WTC11 (cell line): ENCODE data around the gene KIF13A. TPM values are rescaled to one million over a fixed set of nuclear protein-coding genes. Genes with fewer than 3 reads are reported as not detected.

ENCODE experiments used
- ATAC-seq: fragments of 200-7000 bp; cut with Tn5 transposase; 2 replicates; pipeline ENCODE4 v1.10.0; 2021; ENCODE audit warnings: mild to moderate bottlenecking, moderate library complexity
- CTCF ChIA-PET: fragments of 300-600 bp; sonication (Branson Sonifier 250); formaldehyde crosslinking; loops from one replicate; lab custom pipeline; 2021; ENCODE audit warnings: antibody characterized with exemption; lab: Charles Lee
- POLR2A ChIA-PET: fragments of 350-600 bp; sonication (Branson Sonifier 250); formaldehyde crosslinking; loops from one replicate; lab custom pipeline; 2021; ENCODE audit warnings: antibody characterized with exemption; lab: Charles Lee
- DNase-seq: peaks from one replicate; pipeline ENCODE4 v3.0.0; 2021; ENCODE audit warnings: low spot score
- H3K27ac Mint-ChIP-seq: 2 replicates; pipeline ENCODE4 v1.8.0; 2021; ENCODE audit warnings: mixed read lengths
- H3K27me3 Mint-ChIP-seq: 2 replicates; pipeline ENCODE4 v1.8.0; 2021; ENCODE audit warnings: low read depth, mild to moderate bottlenecking, moderate library complexity, mixed read lengths
- H3K36me3 Mint-ChIP-seq: 2 replicates; pipeline ENCODE4 v1.8.0; 2021; ENCODE audit warnings: mixed read lengths
- H3K4me1 Mint-ChIP-seq: 2 replicates; pipeline ENCODE4 v1.8.0; 2022; ENCODE audit warnings: mixed read lengths
- H3K4me3 Mint-ChIP-seq: 2 replicates; pipeline ENCODE4 v1.8.0; 2021; ENCODE audit warnings: mild to moderate bottlenecking, moderate library complexity, mixed read lengths
- H3K9me3 Mint-ChIP-seq: 2 replicates; pipeline ENCODE4 v1.8.0; 2021; ENCODE audit warnings: mixed read lengths
- CREB1 ChIP-seq: sonication (generic); formaldehyde crosslinking; IDR thresholded peaks from 2 replicates; pipeline ENCODE4 v1.8.0; 2023; ENCODE audit warnings: mild to moderate bottlenecking, missing genetic modification reagents
- E2F5 ChIP-seq: sonication (generic); formaldehyde crosslinking; IDR thresholded peaks from 2 replicates; pipeline ENCODE4 v1.8.1; 2022; ENCODE audit warnings: mild to moderate bottlenecking, moderate library complexity, missing genetic modification reagents
- FOXK1 ChIP-seq: sonication (generic); formaldehyde crosslinking; IDR thresholded peaks from 2 replicates; pipeline ENCODE4 v1.8.0; 2022; ENCODE audit warnings: mild to moderate bottlenecking, moderate library complexity, missing genetic modification reagents
- IRF1 ChIP-seq: sonication (generic); formaldehyde crosslinking; IDR thresholded peaks from 2 replicates; pipeline ENCODE4 v1.8.0; 2023; ENCODE audit warnings: missing genetic modification reagents
- IRF2 ChIP-seq: sonication (generic); formaldehyde crosslinking; IDR thresholded peaks from 2 replicates; pipeline ENCODE4 v1.8.0; 2022; ENCODE audit warnings: low read depth, missing genetic modification reagents, borderline replicate concordance
- NR1H2 ChIP-seq: sonication (generic); formaldehyde crosslinking; IDR thresholded peaks from 2 replicates; pipeline ENCODE4 v1.9.0; 2021; ENCODE audit warnings: mild to moderate bottlenecking, moderate library complexity, missing genetic modification reagents
- PRRX2 ChIP-seq: fragments of 250-450 bp; sonication (Bioruptor Pico); IDR thresholded peaks from 2 replicates; pipeline ENCODE4 v1.8.0; 2021; ENCODE audit warnings: mild to moderate bottlenecking
- SP1 ChIP-seq: sonication (generic); formaldehyde crosslinking; conservative IDR thresholded peaks from 2 replicates; pipeline ENCODE4 v1.8.1; 2022; ENCODE audit warnings: missing genetic modification reagents
- ZNF138 ChIP-seq: sonication (generic); formaldehyde crosslinking; conservative IDR thresholded peaks from 2 replicates; pipeline ENCODE4 v1.8.1; 2022; ENCODE audit warnings: mild to moderate bottlenecking, moderate library complexity, missing genetic modification reagents
- ZNF232 ChIP-seq: sonication (generic); formaldehyde crosslinking; IDR thresholded peaks from 2 replicates; pipeline ENCODE4 v1.8.0; 2022; ENCODE audit warnings: mild to moderate bottlenecking, missing genetic modification reagents
- ZNF532 ChIP-seq: fragments of 250-450 bp; sonication (Bioruptor Pico); IDR thresholded peaks from 2 replicates; pipeline ENCODE4 v1.9.0; 2021; ENCODE audit warnings: mild to moderate bottlenecking, borderline replicate concordance
- total RNA-seq: library from RNA; stranded (reverse); gene quantifications from 3 replicates; pipeline ENCODE4 v1.2.3, GENCODE V29; 2021
- TF ChIP-seq, protein P1 (sequence below): sonication (generic); formaldehyde crosslinking; conservative IDR thresholded peaks from 2 replicates; pipeline ENCODE4 v1.8.1; 2023; ENCODE audit warnings: mild to moderate bottlenecking, low read depth, missing genetic modification reagents, moderate library complexity
- TF ChIP-seq, protein P2 (sequence below): fragments of 200-600 bp; IDR thresholded peaks from 2 replicates; pipeline ENCODE4 v1.8.0; 2022; ENCODE audit warnings: antibody characterized with exemption
- TF ChIP-seq, protein P3 (sequence below): fragments of 250-450 bp; sonication (Bioruptor Pico); conservative IDR thresholded peaks from 2 replicates; pipeline ENCODE4 v1.9.0; 2021; ENCODE audit warnings: mild to moderate bottlenecking

The KIF13A gene
- total RNA-seq, 1 experiment from 2014 or later = 32.7 TPM

DNA sequence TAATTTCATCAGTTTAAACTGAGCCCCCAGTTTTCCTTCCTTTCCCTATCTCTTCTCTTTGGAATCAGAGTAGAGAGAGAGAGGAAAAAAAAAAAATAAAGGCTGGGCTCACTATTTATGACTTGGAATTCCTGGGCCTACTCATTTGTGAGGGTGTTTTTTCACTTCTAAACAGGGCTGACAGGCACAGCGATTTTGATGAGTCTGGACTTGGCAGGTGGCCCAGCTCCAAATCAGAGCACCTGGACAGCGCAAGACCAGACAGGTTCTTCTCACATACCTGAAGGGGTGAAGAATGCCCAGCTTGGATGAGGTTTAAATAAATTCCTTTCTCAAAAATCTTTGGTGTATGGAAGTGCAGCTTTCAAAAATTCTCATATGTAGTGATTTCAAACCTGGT, 122.2 kb downstream of the KIF13A start:
- Mint-ChIP-seq H3K36me3 (no peaks in the 10 kb centered on the region), H3K4me3 (no peak overlapping the region), H3K27ac (no peak overlapping the region), H3K9me3 (no peaks in the 10 kb centered on the region), H3K4me1 (peaks cover 10% of the 10 kb centered on the region), H3K27me3 (no peaks in the 10 kb centered on the region)
- POLR2A ChIA-PET = no interaction called here
- ATAC-seq (no peak), DNase-seq (no peak)
- TF ChIP-seq, protein P1, sequence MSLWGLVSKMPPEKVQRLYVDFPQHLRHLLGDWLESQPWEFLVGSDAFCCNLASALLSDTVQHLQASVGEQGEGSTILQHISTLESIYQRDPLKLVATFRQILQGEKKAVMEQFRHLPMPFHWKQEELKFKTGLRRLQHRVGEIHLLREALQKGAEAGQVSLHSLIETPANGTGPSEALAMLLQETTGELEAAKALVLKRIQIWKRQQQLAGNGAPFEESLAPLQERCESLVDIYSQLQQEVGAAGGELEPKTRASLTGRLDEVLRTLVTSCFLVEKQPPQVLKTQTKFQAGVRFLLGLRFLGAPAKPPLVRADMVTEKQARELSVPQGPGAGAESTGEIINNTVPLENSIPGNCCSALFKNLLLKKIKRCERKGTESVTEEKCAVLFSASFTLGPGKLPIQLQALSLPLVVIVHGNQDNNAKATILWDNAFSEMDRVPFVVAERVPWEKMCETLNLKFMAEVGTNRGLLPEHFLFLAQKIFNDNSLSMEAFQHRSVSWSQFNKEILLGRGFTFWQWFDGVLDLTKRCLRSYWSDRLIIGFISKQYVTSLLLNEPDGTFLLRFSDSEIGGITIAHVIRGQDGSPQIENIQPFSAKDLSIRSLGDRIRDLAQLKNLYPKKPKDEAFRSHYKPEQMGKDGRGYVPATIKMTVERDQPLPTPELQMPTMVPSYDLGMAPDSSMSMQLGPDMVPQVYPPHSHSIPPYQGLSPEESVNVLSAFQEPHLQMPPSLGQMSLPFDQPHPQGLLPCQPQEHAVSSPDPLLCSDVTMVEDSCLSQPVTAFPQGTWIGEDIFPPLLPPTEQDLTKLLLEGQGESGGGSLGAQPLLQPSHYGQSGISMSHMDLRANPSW (CRISPR knock-in tag) = no peak
- no peak for TF ChIP-seq FOXK1 (CRISPR knock-in tag)
- no peak for TF ChIP-seq CREB1 (CRISPR knock-in tag)
- CTCF ChIA-PET = no interaction called here

DNA sequence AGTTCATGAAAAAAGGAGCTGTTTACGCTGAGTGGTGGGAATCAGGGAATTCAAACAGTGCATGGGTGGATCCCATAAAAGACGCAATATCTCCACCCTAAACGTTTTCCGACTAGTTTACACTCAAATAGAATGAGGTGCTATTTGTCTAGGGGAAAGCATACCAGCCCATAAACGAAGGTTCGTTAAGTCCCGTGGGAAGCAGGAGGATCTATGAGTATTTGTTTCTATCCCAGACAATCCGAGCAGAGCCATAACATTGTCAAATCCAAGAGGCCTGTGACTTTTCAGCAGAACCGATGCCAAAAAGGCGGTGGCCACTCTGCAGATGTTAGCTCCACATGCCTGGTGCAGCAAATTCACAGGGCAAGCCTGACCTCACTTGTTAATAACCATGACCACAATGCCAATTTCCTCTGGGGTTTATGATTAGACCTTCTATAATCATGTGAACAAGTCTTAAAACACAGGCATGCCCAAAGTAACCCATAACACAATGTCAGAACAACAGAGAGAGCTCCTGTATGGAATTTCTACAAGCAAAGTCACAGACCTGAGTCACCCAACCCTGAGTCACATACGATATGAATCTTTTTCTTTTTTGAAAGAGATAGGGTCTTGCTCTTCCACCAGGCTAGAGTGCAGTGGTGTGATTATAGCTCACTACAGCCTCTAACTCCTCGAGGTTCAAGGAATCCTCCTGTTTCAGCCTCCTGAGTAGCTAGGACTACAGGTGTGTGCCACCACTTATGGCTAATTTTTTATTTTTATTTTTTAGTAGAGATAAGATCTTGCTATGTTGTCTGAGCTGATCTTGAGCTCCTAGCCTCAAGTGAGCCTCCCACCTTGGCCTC, 123.3 kb downstream of the KIF13A start:
- H3K27me3 Mint-ChIP-seq = no peaks in the 10 kb centered on the region
- DNase-seq = no peak
- H3K4me3 Mint-ChIP-seq = no peak overlapping the region
- CTCF ChIA-PET = no interaction called here
- no peaks in the 10 kb centered on the region for H3K36me3 Mint-ChIP-seq
- POLR2A ChIA-PET = no interaction called here
- H3K9me3 Mint-ChIP-seq = no peaks in the 10 kb centered on the region
- TF ChIP-seq IRF1 (CRISPR knock-in tag) = no peak
- TF ChIP-seq, all 79 proteins: peak for 0
- H3K4me1 Mint-ChIP-seq = peaks cover 6% of the 10 kb centered on the region
- H3K27ac Mint-ChIP-seq = peak overlapping the region; percentile 19
- no peak for ATAC-seq

- TF ChIP-seq SP1 (CRISPR knock-in tag) = no peak
- ATAC-seq = no peak
- Mint-ChIP-seq H3K27ac (peak overlapping the region; percentile 69; the same call in 1 of the 2 replicates), H3K4me3 (no peak overlapping the region), H3K4me1 (peaks cover 5% of the 10 kb centered on the region; the same call in 1 of the 2 replicates), H3K9me3 (no peaks in the 10 kb centered on the region), H3K27me3 (no peaks in the 10 kb centered on the region), H3K36me3 (no peaks in the 10 kb centered on the region)
- DNase-seq = no peak
- POLR2A ChIA-PET = no interaction called here
- CTCF ChIA-PET = no interaction called here
Measured at GRCh38 chr6:17861361-17861760, 126.1 kb downstream of the KIF13A start.

DNA sequence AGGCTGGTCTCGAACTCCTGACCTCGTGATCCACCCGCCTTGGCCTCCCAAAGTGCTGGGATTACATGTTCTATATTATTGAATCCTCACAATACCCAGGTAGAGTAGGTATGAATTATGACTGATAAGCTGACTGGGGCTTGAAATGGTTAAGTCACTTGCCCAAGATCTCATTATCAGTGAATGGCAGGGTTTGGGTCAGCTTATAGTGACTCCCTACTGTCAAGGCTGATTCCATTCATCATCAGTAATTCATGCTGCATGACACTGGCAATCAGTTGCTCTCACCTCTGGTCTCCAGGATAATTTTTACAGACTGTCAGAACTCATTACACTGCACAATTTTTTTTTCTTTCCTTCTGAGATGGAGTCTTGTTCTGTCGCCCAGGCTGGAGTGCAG, 127.6 kb downstream of the KIF13A start:
- no peak for ATAC-seq
- Mint-ChIP-seq H3K27ac (no peak overlapping the region), H3K36me3 (no peaks in the 10 kb centered on the region), H3K4me3 (no peak overlapping the region), H3K27me3 (no peaks in the 10 kb centered on the region), H3K9me3 (no peaks in the 10 kb centered on the region), H3K4me1 (peaks cover 5% of the 10 kb centered on the region; the same call in 1 of the 2 replicates)
- DNase-seq = no peak
- CTCF ChIA-PET = interaction anchor here (0.6 kb wide), 1 partner anchor 479 kb away, joined by 4 read pairs; no protein-coding TSS in a partner anchor
- POLR2A ChIA-PET = no interaction called here
- TF ChIP-seq ZNF138 (CRISPR knock-in tag) (no peak), E2F5 (no peak), FOXK1 (CRISPR knock-in tag) (no peak), NR1H2 (CRISPR knock-in tag) (no peak), ZNF232 (CRISPR knock-in tag) (no peak), PRRX2 (no peak), IRF2 (CRISPR knock-in tag) (no peak), ZNF532 (no peak), CREB1 (CRISPR knock-in tag) (no peak)
- TF ChIP-seq, protein P2, sequence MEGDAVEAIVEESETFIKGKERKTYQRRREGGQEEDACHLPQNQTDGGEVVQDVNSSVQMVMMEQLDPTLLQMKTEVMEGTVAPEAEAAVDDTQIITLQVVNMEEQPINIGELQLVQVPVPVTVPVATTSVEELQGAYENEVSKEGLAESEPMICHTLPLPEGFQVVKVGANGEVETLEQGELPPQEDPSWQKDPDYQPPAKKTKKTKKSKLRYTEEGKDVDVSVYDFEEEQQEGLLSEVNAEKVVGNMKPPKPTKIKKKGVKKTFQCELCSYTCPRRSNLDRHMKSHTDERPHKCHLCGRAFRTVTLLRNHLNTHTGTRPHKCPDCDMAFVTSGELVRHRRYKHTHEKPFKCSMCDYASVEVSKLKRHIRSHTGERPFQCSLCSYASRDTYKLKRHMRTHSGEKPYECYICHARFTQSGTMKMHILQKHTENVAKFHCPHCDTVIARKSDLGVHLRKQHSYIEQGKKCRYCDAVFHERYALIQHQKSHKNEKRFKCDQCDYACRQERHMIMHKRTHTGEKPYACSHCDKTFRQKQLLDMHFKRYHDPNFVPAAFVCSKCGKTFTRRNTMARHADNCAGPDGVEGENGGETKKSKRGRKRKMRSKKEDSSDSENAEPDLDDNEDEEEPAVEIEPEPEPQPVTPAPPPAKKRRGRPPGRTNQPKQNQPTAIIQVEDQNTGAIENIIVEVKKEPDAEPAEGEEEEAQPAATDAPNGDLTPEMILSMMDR = no peak
- TF ChIP-seq, protein P3, sequence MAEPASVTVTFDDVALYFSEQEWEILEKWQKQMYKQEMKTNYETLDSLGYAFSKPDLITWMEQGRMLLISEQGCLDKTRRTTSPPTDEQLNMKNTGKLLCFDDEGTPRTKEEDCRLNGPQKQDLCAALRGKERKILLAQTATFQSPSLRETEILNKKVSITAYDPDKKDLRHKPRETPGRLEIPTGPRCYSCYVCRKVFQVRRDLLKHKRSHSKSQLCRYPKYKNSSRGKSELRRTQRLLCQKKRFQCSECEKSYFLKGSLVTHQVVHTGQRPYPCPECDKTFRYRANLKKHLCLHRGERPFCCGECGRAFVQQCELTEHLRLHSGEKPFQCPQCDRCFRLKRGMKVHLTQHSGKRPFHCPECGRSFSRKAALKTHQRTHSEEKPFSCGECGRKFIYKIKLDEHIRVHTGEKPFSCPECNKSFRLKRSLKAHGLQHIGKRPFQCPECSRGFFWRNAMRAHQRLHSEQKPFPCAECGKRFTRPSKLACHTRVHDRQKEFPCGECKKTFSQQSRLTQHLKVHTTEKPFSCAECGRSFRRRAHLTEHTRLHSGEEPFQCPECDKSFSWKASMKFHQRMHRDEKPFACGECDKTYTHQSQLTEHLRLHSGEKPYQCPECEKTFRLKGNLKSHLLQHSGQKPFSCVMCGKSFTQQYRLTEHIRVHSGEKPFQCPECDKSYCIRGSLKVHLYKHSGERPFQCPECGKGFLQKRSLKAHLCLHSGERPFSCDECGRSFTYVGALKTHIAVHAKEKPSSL (CRISPR knock-in tag) = no peak
